ENCODE measurements around the gene TRABD2B. TPM values are rescaled to one million over a fixed set of nuclear protein-coding genes. Genes with fewer than 3 reads are reported as not detected.

TRABD2B gene
- total RNA-seq, 1 experiment from 2014 or later, result 0.05 TPM

Other genes starting within 250 kb of the TRABD2B start
- not detected for gene SLC5A9, start 225.3 kb upstream of the TRABD2B start, total RNA-seq (2021; ENCODE audit: unreplicated experiment)

All from HCT116 (cell line).